Activated CD8-positive, alpha-beta memory T cell treated with anti-CD3 and anti-CD28 coated beads for 4 hours (primary cell): ENCODE data around the gene ENTR1.
A peak's percentile ranks its signal among the peaks of the same experiment; 100 is the strongest.

Experiments used
- DNase-seq, 2 donors: peaks; one replicate each; pipeline ENCODE4 v3.0.0-alpha.2; 2020; ENCODE audit warnings: low read depth in 2 of 2

The ENTR1 gene, protein sequence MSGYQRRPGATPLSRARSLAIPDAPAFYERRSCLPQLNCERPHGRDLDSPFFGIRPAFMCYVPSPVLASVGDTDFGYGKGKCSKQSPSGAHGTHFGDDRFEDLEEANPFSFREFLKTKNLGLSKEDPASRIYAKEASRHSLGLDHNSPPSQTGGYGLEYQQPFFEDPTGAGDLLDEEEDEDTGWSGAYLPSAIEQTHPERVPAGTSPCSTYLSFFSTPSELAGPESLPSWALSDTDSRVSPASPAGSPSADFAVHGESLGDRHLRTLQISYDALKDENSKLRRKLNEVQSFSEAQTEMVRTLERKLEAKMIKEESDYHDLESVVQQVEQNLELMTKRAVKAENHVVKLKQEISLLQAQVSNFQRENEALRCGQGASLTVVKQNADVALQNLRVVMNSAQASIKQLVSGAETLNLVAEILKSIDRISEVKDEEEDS

DNA sequence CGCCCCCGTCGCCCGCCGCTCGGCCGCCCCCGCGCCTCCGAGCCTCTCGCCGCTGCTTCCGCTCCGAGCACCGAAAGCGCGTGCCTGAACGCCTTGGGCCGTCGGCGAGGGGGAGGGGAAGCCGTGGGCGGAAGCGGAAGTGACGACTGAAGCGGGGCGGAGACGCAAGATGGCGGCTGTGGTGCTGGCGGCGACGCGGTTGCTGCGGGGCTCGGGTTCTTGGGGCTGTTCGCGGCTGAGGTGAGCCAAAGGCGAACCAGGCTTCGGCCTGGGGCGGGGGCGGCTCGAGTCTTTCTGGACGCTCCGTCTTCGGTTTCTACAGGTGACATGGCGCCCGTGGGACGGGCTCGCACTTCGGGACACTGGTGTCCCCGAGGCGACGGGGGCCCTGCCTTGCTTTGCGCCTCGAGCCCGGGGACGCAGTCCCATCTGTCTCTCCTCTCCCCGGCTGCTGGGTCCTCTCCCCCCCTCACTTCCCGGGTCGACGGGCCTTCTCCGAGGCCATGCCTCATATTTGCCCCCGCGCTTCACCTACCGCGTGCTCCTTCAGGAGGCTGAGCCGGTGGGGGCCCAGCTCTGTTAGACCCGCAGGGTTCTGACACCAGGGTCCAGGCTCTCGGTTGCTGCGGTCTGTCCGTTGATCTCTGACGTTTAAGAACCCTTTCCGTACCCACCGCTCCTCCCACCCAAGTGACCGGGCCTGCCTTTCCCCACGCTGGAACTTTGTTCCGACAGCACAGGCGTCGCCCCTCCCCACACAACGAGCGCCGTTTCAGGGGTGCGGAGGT lies at the start of gene ENTR1, which contains the start of gene PMPCA:
Gene ENTR1 (minus strand): TSS at position 115 of the 788 bp plus-strand sequence. CDS start 217 bp downstream, outside the sequence.
Gene PMPCA (plus strand): TSS at position 159 of the 788 bp plus-strand sequence. CDS start 11 bp downstream, at position 170.
- peak; percentile 94 to 98 for DNase-seq

GRCh38 chr9:136459425-136459824 lies 49.0 kb upstream of the ENTR1 start:
- DNase-seq = no peak

- no peak for DNase-seq
Observed at GRCh38 chr9:136457326-136457725, 46.9 kb upstream of the ENTR1 start.

- DNase-seq = no peak
Observed at GRCh38 chr9:136456258-136456657, 45.8 kb upstream of the ENTR1 start.

DNA sequence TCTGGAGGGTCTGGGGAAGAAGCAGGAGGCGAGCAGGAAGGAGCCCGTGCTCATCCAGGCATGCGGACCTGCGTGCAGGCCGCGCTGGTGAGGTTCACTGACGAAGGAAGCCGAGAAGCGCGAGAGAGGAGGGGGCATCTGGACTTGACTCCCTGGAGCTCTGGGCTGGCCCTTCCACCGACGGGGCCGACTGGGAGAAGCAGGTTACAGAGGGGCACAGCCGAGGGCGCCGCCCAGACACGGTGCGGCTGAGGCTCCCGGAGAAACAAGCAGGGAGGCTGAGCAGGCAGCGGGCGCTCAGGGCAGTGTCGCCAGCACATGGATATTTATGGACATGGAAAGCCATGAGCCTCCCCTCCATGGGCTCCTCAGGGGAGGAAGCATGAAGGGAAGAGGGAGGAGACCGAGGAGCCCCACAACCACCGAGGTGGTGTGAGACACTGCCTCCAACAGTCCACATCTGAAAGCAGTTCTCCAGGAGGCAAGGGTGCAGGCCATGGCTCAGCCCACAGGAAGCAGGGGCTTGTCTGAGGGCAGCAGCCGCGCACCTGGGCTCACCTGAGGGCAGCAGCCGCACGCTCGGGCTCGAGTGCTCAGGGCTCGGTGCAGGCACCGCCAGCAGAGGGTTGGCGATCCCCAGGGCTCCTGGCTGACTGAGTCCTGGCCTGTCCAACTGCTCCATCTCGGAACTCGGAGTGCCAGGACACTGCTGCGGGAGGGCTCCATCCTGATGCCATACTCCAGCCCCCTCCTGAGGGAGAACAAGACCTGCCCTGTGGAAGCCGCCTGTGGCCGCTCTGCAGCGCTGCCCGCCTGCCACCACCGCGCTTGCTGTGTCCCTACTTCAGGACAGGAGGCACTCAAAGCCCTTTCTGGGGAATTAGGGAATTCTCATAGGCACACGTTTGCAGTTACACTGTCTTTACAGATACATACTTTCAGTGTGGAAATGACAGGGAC lies 44.9 kb upstream of the ENTR1 start:
- no peak for DNase-seq

GRCh38 chr9:136454026-136454796 lies 43.8 kb upstream of the ENTR1 start:
- no peak for DNase-seq

DNA sequence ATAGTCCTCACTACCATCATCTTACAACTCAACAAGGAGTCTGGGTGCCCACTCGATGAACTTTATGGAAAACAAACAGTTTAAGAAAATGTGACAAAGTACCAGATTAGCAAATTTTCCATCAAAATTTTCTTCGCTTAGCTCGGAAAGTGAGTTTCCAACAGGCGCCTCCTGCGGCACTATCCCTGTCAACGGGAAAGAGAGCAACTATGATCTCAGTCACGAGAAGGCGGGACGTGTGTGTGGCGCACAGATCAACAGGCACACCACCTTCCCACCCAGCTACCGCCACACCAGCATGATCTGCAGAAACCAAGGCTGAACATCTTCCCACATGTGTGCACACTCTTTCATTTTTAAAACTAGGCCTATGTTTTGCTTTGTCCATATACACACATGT lies 42.9 kb upstream of the ENTR1 start:
- DNase-seq = no peak

- no peak for DNase-seq
Observed at GRCh38 chr9:136451221-136451877, 40.9 kb upstream of the ENTR1 start.

- no peak for DNase-seq
Observed at GRCh38 chr9:136448655-136449054, 38.2 kb upstream of the ENTR1 start.

GRCh38 chr9:136447173-136447778 lies 36.9 kb upstream of the ENTR1 start:
- no peak for DNase-seq

GRCh38 chr9:136445799-136446198 lies 35.4 kb upstream of the ENTR1 start:
- no peak for DNase-seq

- no peak for DNase-seq
Observed at GRCh38 chr9:136444102-136444501, 33.7 kb upstream of the ENTR1 start.

GRCh38 chr9:136443687-136444086 lies 33.3 kb upstream of the ENTR1 start:
- DNase-seq = no peak

DNA sequence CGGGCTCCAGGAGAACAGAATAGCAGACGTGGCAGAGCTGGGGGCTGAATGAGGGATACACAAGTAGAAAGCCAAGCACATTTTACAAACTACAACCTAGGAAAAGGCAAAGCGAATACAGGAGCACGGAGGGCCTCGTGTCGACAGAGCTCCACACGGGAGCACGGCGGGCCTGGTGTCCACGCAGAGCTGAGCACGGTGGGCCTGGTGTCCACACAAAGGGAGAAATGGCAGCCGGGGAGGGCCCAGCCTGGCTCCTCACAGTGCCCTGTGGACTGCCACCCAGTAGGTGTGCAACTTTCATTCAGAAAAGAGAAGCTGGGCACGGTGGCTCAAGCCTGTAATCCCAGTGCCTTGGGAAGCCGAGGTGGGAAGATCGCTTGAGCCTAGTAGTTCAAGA lies 32.7 kb upstream of the ENTR1 start:
- no peak for DNase-seq

DNA sequence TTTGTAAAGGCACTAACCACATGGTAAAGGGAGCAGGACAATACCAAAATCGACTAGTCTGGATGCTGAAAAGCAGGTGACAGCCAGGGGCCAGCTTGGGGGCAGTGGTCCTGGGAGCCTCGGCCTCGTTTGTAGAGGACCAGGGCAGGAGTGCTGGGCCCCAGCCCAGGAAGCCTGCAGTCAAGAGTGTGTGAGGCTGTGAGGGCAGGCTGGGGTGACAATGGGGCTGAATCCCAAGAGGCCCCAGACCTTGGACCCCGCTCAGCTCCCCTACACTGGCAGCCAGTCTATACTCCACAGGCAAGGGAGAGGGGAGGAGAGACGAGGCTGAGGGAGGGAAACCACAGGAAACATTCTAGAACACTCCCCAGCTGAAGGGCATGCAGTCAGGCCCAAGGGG lies 31.9 kb upstream of the ENTR1 start:
- DNase-seq = no peak

GRCh38 chr9:136441681-136442245 lies 31.3 kb upstream of the ENTR1 start:
- DNase-seq = no peak

GRCh38 chr9:136441191-136441680 lies 30.8 kb upstream of the ENTR1 start:
- DNase-seq = no peak

DNA sequence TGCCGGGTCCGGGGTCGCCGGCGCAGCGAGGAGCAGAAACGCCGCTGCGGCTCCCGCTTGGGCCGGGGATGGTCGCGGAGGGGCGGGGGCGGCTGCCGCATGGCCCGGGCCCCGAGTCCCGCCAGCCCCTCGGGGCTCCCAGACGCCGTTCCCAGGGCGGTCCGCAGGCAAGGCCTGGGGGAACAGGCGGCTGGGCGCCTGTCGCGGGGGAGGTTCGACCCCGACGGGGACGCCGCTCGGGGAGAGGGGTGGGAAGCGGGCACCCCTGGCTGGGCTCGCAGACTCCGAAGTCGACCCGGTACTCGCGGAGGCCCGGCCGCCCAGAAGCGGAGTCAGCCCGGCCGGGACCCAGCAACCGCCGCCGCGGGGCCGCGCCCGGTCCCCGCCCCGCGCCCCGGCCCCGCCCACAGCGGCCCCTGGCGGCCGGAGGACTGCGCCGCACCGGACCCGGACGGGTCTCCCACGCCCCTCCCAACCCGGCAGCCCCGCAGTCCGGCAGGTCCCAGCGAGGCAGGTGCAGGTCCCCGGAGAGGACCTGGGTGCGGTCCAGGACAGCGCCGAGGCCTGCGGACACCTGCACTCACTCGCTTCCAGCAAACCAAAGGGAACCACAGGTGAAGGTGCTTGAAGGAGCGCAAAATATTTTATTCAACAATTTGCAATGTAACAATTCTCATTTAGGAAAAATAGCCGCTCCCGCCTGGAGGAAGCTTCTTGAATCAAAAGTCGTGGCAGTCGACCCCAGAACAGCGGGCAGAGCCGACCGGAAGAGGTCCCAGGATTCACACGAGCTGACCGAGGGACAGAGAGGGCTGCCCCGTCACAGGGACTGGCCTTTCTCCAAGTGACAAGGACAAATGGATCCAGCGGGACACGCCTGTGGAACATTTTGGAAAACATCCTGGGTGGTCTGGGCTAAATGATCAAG lies 29.3 kb upstream of the ENTR1 start, which contains the start of gene INPP5E:
Gene INPP5E (minus strand): TSS at position 365 of the 928 bp plus-strand sequence. CDS start 426 bp downstream, outside the sequence.
- peak; percentile 58 to 67 for DNase-seq
